ENCODE measurements around the gene ABHD17C. TPM values are rescaled to one million over a fixed set of nuclear protein-coding genes. Genes with fewer than 3 reads are reported as not detected.

The ABHD17C gene
- polyA plus RNA-seq, 1 donor (not counting 4 experiments of a cell fraction or from before 2014, with no cell fraction given) = 23.3 TPM

GRCh38 chr15:80711886-80712285 lies 16.8 kb downstream of the ABHD17C start:
- FAIRE-seq = no peak
- peaks cover 3% of the 10 kb centered on the region in 2 experiments for H3K36me3 ChIP-seq (ENCODE audit: control insufficient read depth in 2 of 2, extremely low read depth in 1 of 2, insufficient read depth in 2 of 2, low read length in 2 of 2)
- H3K9me3 ChIP-seq (ENCODE audit: control insufficient read depth, low read depth, low read length) = no peaks in the 10 kb centered on the region
- H3K79me2 ChIP-seq (ENCODE audit: control insufficient read depth, insufficient read depth, low read length) = peaks cover 78% of the 10 kb centered on the region
- no peak overlapping the region for H3K27ac ChIP-seq (ENCODE audit: control insufficient read depth, insufficient read depth, low read length)
- TF ChIP-seq EZH2 (IDR thresholded peaks at IDR 0.05; ENCODE audit: low read length) = no peak
- TF ChIP-seq, protein P1, sequence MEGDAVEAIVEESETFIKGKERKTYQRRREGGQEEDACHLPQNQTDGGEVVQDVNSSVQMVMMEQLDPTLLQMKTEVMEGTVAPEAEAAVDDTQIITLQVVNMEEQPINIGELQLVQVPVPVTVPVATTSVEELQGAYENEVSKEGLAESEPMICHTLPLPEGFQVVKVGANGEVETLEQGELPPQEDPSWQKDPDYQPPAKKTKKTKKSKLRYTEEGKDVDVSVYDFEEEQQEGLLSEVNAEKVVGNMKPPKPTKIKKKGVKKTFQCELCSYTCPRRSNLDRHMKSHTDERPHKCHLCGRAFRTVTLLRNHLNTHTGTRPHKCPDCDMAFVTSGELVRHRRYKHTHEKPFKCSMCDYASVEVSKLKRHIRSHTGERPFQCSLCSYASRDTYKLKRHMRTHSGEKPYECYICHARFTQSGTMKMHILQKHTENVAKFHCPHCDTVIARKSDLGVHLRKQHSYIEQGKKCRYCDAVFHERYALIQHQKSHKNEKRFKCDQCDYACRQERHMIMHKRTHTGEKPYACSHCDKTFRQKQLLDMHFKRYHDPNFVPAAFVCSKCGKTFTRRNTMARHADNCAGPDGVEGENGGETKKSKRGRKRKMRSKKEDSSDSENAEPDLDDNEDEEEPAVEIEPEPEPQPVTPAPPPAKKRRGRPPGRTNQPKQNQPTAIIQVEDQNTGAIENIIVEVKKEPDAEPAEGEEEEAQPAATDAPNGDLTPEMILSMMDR (optimal IDR thresholded peaks at IDR 0.05 in 1 of 3, IDR thresholded peaks at IDR 0.05 in 1 of 3, conservative IDR thresholded peaks at IDR 0.05 in 1 of 3; ENCODE audit: extremely low read depth in 1 of 3, insufficient read depth in 2 of 3, low read length in 3 of 3) = no peak
- no peak overlapping the region for H3K4me2 ChIP-seq (ENCODE audit: control insufficient read depth, extremely low read depth, insufficient read depth, low read depth, low read length)
- no peaks in the 10 kb centered on the region for H3K27me3 ChIP-seq (ENCODE audit: control insufficient read depth, extremely low read depth, insufficient read depth, low read length)
- DNase-seq (ENCODE audit: low read depth, low spot score) = no peak
- no peak overlapping the region for H2AFZ ChIP-seq (ENCODE audit: control insufficient read depth, low read length)
- peaks cover 21% of the 10 kb centered on the region for H3K4me1 ChIP-seq (ENCODE audit: control insufficient read depth, extremely low read depth, insufficient read depth, low read length)
- H3K9me1 ChIP-seq (ENCODE audit: control insufficient read depth, extremely low read depth, insufficient read depth, low read length) = no peaks in the 10 kb centered on the region
- no peak overlapping the region for H3K4me3 ChIP-seq (ENCODE audit: control insufficient read depth in 2 of 3, extremely low read depth in 1 of 3, insufficient read depth in 2 of 3, low read depth in 1 of 3, low read length in 3 of 3)
- H4K20me1 ChIP-seq (ENCODE audit: control insufficient read depth, extremely low read depth, insufficient read depth, low read length) = no peaks in the 10 kb centered on the region
- dilution Hi-C loops (cut with MboI; ENCODE audit: extremely low pct_ligation_motif_present, low sequenced_read_pairs) = no loop called here
- H3K9ac ChIP-seq (ENCODE audit: control insufficient read depth, extremely low read depth, insufficient read depth, low read length) = no peak overlapping the region

DNA sequence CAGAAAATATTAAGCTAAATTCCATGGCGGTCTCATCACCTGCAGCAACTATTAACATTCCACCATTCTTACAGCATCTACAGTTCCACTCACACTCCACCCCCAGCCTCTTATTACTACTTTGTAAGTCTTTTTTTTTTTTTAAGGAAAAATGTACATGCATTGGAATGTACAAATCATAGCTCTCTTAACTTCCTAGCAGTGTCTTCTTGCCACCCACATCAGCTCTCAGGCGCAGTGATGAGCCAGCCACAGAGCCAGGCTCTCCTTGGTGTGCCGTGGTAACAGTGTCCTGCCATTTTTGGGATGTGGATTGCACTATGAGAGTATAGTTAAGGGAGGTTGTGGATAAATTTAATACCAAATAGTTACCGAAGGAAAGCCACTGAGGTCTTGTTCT lies 17.8 kb downstream of the ABHD17C start:
- H4K20me1 ChIP-seq (ENCODE audit: control insufficient read depth, extremely low read depth, insufficient read depth, low read length) = no peaks in the 10 kb centered on the region

More for the DNA sequence above, 17.8 kb downstream of the ABHD17C start:
- Histone ChIP-seq H3K4me1 (ENCODE audit: control insufficient read depth, extremely low read depth, insufficient read depth, low read length) (peaks cover 21% of the 10 kb centered on the region), H2AFZ (ENCODE audit: control insufficient read depth, low read length) (no peak overlapping the region), H3K9ac (ENCODE audit: control insufficient read depth, extremely low read depth, insufficient read depth, low read length) (no peak overlapping the region), H3K9me1 (ENCODE audit: control insufficient read depth, extremely low read depth, insufficient read depth, low read length) (no peaks in the 10 kb centered on the region), H3K4me2 (ENCODE audit: control insufficient read depth, extremely low read depth, insufficient read depth, low read depth, low read length) (no peak overlapping the region), H3K79me2 (ENCODE audit: control insufficient read depth, insufficient read depth, low read length) (peaks cover 73% of the 10 kb centered on the region), H3K4me3 (ENCODE audit: control insufficient read depth in 2 of 3, extremely low read depth in 1 of 3, insufficient read depth in 2 of 3, low read depth in 1 of 3, low read length in 3 of 3) (no peak overlapping the region), H3K27ac (ENCODE audit: control insufficient read depth, insufficient read depth, low read length) (no peak overlapping the region), H3K27me3 (ENCODE audit: control insufficient read depth, extremely low read depth, insufficient read depth, low read length) (no peaks in the 10 kb centered on the region), H3K36me3 (ENCODE audit: control insufficient read depth in 2 of 2, extremely low read depth in 1 of 2, insufficient read depth in 2 of 2, low read length in 2 of 2) (peaks cover 3% of the 10 kb centered on the region in 2 experiments), H3K9me3 (ENCODE audit: control insufficient read depth, low read depth, low read length) (no peaks in the 10 kb centered on the region)
- dilution Hi-C loops (cut with MboI; ENCODE audit: extremely low pct_ligation_motif_present, low sequenced_read_pairs) = no loop called here
- FAIRE-seq = no peak
- TF ChIP-seq, protein P1 (optimal IDR thresholded peaks at IDR 0.05 in 1 of 3, IDR thresholded peaks at IDR 0.05 in 1 of 3, conservative IDR thresholded peaks at IDR 0.05 in 1 of 3; ENCODE audit: extremely low read depth in 1 of 3, insufficient read depth in 2 of 3, low read length in 3 of 3) = no peak
- TF ChIP-seq EZH2 (IDR thresholded peaks at IDR 0.05; ENCODE audit: low read length) = no peak
- DNase-seq (ENCODE audit: low read depth, low spot score) = no peak

Measured in keratinocyte (primary cell).